Non-pigmented ciliary epithelial cell (primary cell): ENCODE results near the gene THAP8.
A peak's percentile ranks its signal among the peaks of the same experiment; 100 is the strongest.
"Not testable (repeated sequence)": the region's sequence is repeated elsewhere in the genome, so short reads cannot be mapped to it uniquely, and the experiment has no call there.

Source experiments
- DNase-seq: peaks from one replicate; pipeline ENCODE4 v3.0.0-alpha.2; 2010; ENCODE audit warnings: low read depth

Gene THAP8

DNA sequence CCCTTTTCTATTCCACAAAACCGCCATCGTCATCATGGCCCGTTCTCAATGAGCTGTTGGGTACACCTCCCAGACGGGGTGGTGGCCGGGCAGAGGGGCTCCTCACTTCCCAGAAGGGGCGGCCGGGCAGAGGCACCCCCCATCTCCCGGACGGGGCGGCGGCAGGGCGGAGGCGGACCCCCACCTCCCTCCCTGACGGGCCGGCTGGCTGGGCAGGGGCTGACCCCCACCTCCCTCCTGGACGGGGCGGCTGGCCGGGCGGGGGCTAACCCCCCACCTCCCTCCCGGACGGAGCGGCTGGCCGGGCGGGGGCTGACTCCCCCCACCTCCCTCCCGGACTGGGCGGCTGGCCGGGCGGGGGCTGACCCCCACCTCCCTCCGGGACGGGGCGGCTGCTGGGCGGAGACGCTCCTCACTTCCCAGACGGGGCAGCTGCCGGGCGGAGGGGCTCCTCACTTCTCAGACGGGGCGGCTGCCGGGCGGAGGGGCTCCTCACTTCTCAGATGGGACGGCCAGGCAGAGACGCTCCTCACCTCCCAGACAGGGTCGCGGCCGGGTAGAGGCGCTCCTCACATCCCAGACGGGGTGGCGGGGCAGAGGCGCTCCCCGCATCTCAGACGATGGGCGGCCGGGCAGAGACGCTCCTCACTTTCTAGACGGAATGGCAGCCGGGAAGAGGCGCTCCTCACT lies 14.9 kb upstream of the THAP8 start:
- not testable (repeated sequence) for DNase-seq

DNA sequence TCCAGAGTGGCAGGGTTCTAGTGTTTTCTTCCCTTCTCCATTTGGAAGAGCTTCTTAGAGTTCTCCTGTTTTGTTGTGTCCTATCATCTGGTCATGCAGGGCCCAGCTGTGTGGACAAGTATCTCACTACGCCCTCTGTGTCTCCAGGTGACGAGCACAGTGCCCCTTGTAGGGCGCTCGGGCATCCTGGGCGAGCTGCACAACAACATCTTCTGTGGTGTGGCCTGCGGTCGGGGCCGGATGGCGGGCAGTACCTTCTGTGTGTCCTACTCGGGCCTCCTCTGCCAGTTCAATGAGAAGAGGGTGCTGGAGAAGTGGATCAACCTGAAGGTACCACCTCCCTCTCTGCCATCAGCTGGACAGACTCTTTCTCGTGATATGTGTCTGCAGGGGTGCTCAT lies 13.6 kb upstream of the THAP8 start:
- DNase-seq, result no peak

DNA sequence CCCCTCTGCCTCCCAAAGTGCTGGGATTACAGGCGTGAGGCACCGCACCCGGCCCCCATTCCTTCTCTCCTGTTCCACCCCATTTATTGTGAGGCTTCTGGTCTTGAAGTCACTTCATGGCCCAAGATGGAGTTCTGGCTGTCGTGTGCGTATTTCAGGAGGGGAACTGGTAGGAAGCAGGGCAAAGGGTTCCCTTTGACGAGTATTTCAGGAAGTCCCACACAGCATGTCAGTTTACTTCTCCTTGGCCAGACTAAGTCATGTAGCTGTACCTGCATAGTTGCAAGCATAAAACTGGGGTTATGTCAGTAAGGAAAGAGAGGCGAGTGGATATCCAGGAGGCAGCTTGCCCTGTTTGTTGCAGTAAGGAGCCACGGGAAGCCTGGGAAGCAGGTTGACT lies 10.7 kb upstream of the THAP8 start:
- DNase-seq, result no peak

GRCh38 chr19:36061367-36061766 lies 7.3 kb upstream of the THAP8 start:
- no peak for DNase-seq

DNA sequence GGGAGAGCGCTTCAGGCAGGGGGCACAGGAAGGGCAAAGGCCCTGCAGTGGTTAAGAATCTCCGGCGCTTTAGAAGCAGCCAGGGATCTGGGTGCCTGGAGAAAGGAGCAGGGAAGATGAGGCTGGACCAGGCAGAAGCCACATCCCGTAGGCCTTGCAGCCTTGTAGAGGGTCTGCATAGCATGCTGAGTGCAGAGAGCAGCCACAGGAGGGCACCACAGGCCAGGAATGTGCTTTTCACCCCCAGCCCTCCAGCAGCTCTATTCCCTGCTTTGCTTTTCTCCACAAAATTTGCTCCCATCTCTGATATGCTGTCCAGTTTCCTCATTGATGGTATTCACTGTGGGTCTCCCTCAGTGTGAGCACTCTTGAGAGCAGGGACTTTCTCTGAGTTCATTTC lies 6.3 kb upstream of the THAP8 start:
- DNase-seq, result no peak

- DNase-seq, result no peak
These were observed 5.3 kb upstream of the THAP8 start for GRCh38 chr19:36059180-36059910.

DNA sequence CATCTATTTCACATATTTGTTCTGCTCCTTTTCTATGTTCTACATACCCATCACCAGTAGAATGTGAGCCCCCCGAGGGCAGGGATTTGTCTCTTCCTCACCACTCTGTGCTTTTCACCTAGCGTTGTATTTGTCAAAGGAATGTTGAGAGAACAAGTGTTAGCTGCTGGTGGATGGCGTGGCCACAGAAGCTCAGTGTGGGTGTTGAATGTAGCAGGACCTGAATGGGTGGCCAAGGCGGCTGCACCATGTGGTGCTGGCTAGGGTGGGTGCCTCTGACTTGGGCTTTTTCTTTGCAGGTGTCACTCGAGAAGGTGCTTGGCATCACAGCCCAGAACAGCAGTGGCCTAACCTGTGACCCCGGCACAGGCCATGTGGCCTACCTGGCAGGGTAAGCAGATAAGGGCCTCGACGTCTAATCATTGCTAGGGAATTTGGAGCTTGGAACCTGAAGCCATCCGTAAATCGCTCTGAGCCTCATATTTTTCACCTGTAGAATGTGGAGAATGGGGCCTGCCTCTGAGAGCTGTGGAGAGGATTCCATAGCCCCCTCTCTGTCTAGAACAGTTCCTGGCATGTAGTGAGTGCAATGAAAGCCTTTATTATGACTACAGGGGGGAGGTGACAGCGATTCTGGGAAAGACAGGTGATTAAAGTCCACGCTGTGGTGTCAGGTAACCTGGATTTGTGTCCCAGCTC lies 4.5 kb upstream of the THAP8 start:
- DNase-seq, result no peak

DNA sequence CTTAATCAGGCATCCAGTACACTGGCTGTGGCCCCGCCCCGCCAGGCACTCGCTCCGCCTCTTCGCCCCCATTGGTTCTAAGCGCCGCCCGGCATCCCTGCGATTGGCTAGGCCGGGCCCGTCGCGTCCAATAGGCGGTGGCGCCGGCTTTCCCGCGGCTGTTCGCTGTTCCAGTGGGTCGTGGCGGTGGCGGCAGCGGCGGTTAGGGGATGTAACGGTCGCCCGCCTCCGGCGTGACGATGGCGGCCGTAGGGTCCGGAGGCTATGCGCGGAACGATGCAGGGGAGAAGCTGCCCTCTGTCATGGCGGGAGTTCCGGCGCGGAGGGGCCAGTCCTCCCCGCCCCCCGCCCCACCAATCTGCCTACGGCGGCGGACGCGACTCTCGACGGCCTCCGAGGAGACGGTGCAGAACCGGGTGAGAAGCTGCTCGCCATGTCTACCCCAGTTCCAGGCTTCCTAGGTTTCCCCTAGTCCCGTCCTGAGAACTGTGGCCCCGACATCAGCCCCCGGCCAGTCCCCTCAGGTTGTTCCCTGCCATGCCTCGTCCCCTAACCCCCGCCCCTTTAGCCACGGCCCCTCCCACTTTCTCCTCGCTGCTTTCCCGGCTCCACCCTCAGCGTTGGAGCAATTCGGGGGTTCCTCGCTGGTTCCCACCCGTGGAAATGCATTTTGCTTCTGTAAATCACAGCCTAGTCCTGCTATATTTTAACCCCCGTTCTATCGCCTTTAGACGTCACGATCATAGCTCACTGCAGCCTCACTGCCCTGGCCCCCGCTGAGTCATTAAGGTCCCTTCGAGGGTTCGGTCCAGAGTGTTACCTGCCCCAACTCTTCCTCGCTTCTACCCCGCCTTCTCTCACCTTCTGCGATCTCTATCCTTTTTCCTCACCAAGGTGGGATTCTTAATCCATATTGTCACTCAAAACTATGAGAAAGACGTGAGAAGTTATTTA lies 925 bp upstream of the THAP8 start, which contains the start of gene WDR62:
WDR62 (plus strand) TSS at position 165 of the 954 bp plus-strand sequence; CDS start at position 240, 75 bp downstream.
- peak; percentile 50 for DNase-seq

- no peak for DNase-seq
These were observed 2.4 kb downstream of the THAP8 start for GRCh38 chr19:36051637-36052036.

DNA sequence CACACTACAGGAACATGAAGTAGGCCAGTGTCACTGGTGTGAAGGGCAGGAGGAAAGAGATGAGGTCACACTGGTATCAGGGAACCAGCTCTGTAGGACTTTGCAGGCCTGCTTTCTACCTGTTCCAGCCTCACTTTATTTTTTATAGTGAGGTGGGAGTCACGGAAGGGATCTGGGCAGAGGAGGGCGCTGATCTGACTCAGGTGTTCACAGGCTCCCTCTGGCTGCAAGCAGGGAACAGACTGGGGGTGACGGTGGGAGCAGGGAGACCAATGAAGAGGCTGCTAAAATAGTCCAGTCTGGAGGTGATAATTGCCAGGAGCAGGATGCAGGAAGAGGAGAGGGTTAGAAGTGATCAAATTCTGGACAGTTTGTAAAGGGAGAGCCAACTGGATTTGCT lies 2.8 kb downstream of the THAP8 start:
- no peak for DNase-seq

- no peak for DNase-seq
These were observed 4.9 kb downstream of the THAP8 start for GRCh38 chr19:36049080-36049698.

DNA sequence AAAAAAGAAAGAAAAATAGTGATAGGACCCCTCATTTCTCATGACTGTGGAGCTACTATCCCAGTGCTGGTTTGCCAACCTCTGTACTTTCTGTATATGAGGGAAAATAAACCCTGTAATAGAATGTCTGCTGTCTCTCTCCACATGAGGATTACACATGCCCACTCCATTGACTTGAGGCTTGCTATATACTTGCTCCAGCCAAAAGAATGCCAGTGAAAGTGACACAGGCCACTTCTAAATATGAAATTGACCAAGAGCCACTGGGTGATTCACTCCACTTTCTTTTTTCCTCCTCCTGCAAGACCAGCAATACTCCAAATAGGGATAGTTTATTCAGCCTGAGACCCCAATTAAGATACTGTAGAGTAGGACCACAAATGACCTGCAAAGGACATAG lies 6.2 kb downstream of the THAP8 start:
- no peak for DNase-seq

GRCh38 chr19:36046443-36047050 lies 7.5 kb downstream of the THAP8 start:
- no peak for DNase-seq

DNA sequence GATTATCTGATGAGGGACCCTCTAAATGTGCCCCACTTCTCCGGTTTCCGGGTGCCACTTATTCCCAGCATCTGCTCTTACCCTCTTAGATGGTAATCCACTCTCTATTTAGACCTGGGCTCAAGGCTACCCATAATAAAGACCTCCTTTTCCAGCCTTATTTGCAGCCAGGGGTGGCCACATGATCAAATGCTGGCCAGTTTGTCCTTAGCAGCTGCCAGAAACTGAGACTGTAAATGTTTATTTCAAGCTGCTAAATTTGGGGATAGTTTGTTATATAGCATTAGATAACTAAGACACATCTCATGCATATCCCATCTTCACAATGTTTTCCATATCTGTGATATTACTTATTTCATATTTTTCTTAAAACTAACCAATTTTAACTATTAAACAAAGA lies 10.1 kb downstream of the THAP8 start:
- no peak for DNase-seq

- DNase-seq, result peak; percentile 81
These were observed 12.3 kb downstream of the THAP8 start for GRCh38 chr19:36041831-36042230.

- not testable (repeated sequence) for DNase-seq
These were observed 13.0 kb downstream of the THAP8 start for GRCh38 chr19:36041092-36041491.

GRCh38 chr19:36040495-36040894 lies 13.6 kb downstream of the THAP8 start:
- DNase-seq, result no peak

GRCh38 chr19:36032251-36033104 lies 21.6 kb downstream of the THAP8 start, which contains the start of gene CLIP3:
Gene CLIP3 (minus strand): TSS chr19:36032873. CDS start chr19:36032357, 516 bp downstream.
- no peak for DNase-seq

GRCh38 chr19:36031308-36031707 lies 22.8 kb downstream of the THAP8 start:
- DNase-seq, result no peak
